ENCODE data around the gene GABPB2.
A peak's percentile ranks its signal among the peaks of the same experiment; 100 is the strongest.
"Not testable (repeated sequence)": the region's sequence is repeated elsewhere in the genome, so short reads cannot be mapped to it uniquely, and the experiment has no call there.

Gene GABPB2

DNA sequence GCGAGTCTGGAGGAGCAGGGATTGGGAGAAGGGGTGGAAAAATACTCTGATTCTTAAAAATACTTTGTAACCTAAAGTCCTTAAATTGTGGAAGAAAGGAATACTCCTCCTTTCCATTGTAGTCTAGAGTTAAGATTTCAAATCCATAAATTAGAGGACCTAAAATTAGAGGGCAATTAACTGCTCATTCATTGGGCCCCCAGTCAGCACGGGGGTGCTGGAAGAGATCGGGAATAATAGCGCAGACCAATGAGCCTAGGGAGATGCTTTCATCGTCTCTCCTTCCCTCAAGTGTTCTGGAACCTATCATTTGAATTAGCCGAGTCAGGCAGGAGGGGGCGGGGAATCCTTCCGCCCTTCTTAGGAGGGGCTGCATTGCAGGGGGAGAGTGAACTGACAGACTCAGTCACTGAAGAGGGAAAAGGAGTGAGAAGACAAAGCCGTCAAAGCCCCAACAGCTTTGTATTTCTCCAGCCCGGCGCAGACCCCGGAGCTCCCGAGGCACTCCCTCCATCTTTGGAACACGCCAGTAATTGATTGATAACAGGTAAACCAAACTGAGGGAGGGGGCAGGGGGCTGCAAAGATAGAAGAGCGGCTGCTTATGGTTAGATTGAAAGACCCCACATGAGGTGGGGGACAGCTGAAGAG, 10.4 kb upstream of the GABPB2 start, which contains the start of gene MLLT11:
Gene MLLT11, plus strand, starts transcription at position 391 of the 650 bp plus-strand sequence. CDS start 6,828 bp downstream, outside the sequence.
- peak; percentile 85 for DNase-seq

DNA sequence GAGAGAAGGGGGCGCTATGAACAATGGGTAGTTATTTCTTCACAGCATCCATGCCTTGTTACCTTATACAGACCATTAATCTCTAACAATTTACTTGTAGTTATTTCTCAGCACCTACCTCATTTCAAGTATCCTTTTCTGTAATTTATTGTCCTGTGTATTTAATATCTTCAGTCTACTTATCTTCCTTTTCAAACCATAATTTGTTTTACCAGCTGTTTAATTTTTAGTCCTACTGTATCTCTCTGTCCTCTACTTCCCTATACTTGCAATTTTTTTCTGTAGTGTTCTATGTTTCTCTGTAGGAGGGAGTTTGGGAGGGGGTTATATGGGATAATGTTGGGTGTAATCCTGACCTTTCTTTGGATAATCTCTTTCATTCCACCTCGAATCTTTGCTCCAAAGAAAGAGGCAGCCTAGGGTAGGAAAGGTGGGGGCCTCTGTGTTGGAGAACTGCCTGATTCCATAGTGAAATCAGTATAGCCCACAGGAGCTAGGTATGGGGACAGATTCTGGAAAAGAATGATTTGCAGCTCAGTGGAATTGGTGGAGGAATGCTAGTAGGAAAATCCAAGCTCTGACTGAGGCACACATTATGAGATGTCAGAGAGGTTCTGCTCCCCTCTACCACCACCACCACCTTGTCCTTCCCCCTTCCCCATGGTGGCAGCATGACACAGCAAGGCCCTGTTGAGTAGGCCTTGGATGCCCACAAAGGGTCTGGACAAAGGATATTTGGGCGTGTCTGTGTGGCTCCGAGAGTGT, 9.7 kb upstream of the GABPB2 start:
- peak; percentile 39 for DNase-seq

DNA sequence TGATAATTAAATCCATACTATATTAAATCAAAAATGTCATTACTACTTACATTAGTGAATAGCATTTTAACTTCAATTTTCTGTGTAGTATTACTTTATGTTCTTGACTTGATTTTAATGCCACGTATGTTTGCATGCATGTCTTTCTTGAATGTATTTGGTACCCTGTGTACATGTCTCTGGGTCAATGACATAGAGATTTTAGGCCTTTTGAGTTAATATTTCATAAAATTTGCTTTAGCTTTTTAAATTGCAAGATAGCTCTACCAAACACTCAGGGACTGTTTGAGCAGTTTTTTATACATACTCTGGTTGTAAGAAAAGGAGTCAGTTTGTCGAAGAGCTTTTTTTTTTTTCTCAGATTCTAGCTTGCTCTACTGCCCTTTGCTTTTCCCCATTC, 8.9 kb upstream of the GABPB2 start:
- no peak for DNase-seq

DNA sequence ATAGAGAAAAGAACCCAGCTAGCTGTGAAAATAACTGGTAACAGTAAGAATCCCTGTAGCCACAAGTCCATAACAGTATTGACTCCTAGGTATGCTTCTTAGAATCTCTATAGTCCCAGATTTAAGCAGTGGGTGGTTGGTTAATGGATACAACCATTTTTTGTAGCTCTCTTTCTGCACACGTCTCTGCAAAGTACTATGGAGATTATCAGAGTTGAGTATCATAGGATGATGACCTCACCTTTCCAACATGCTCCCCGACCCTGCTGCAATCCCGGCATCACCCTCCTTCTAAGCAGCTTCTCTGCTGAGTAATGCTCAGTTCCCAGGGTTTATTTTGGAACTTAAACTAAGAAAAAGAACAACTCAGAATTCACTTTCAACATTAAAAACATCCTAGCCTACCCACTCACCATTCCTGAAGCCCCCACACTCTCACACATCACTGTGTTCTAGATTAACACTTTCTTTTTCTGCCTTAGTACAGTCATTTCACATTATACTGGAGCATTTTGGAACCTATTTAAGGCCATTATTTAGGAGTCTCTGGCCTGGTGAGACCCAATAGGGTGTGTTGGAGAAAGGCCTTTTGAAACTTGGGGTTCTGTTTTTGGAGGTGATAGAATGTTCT, 7.7 kb upstream of the GABPB2 start:
- DNase-seq, result peak; percentile 89

DNA sequence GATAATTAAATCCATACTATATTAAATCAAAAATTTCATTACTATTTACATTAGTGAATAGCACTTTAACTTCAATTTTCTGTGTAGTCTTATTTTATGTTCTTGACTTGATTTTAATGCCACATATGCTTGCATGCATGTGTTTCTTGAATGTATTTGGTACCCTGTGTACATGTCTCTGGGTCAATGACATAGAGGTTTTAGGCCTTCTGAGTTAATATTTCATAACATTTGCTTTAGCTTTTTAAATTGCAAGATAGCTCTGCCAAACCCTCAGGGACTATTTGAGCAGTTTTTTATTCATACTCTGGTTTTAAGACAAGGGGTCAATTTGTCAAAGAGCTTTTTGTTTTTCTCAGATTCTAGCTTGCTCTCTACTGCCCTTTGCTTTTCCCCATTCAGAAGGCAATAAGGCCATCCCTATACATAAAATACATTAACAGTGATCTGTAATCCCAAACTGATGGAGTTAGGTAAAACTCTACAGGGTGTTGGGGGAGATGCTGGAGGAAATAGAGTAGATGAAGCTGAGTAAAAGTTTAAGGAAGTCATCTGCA, 5.4 kb upstream of the GABPB2 start:
- no peak for DNase-seq

DNA sequence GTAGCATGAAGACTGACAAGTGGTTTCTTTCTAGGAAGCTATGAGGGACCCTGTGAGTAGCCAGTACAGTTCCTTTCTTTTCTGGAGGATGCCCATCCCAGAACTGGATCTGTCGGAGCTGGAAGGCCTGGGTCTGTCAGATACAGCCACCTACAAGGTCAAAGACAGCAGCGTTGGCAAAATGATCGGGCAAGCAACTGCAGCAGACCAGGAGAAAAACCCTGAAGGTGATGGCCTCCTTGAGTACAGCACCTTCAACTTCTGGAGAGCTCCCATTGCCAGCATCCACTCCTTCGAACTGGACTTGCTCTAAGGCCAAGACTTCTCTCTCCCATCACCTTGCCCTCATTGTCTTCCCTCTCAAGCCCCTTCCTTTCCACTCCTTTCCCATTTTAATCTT, 3.4 kb upstream of the GABPB2 start:
- DNase-seq, result no peak

DNA sequence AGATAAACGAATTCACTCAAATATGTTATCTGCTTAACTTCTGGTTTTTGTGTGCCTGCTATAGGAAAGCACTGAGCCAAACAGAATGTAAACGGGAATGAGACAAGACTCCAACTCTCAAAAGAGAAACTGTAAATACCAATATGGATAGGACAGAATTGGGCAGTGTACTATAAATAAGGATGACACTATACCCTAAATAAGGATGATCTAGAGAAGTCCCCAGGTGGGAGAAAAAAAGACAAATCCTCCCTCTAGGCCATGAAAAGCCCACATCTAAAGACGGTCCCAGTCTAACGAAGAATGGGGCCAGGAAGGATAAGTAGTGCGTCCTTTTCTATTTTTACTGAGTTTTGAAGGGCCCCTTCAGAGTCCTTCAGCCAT, 1.5 kb upstream of the GABPB2 start:
- DNase-seq, result no peak

DNA sequence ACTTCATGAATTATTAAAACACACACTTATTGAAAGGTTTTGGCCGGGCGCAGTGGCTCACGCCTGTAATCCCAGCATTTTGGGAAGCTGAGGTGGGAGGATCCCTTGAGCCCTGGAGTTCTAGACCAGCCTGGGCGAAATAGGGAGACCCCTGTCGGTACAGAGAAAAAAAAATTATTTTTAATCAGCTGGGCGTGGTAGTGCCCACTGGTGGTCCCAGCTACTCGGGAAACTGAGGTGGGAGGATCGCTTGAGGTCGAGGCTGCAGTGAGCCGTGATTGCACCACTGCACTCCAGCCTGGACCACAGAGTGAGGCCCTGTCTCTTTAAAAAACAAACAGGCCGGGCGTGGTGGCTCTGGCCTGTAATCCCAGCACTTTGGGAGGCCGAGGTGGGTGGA, 1.7 kb downstream of the GABPB2 start:
- no peak for DNase-seq

DNA sequence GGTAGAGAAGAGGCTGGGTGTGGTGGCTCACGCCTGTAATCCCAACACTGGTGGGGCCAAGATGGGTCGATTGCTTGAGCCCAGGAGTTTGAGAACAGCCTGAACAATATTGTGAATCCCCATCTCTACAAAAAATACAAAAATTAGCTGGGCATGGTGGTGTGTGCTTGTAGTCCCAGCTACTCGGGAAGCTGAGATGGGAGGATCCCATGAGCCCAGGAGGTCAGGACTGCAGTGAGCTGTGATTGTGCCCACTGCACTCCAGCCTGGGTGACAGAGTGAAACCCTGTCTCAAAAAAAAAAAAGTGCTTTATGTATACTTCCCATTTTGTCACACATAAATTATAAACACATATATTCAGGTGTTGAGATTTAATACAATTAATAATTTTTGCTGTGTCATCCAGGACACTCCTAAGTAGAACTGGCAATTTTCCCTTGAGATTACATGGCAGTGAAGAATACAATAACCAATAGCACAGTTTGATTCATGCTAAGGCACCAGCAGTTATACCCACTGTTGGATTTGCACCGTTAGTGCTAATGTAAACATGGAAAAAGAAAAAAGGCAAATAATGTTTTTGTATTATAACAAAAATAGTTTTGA, 15.5 kb downstream of the GABPB2 start:
- no peak for DNase-seq

DNA sequence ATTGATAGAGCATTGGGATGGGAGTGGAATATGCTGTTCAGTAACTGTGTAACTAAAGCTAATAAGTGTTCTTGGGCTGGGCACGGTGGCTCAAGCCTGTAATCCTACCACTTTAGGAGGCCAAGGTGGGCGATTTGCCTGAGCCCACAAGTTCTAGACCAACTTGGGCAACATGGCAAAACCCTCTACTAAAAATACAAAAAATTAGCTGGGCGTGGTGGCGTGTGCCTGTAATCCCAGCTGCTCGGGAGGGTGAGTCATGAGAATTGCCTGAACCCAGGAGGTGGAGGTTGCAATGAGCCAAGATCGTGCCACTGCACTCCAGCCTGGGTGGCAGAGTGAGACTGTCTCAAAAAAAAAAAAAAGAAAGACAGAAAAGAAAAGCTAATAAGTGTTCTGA, 26.9 kb downstream of the GABPB2 start:
- DNase-seq, result not testable (repeated sequence)

DNA sequence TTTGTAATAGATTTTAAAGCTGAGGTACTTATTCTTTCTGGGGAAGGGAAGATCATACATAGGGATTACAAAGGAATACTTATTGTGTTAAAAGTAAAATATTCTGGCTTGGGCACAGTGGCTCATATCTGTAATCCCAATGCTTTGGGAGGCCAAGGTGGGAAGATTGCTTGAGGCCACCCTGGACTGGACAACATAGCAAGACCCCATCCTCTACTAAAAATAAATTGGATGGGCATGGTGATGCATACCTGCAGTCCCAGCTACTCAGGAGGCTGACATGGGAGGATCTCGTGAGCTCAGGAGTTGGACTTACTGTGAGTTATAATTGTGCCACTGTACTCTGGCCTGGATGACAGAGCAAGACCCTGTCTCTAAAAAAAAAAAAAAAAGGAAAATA, 27.6 kb downstream of the GABPB2 start:
- DNase-seq, result no peak

DNA sequence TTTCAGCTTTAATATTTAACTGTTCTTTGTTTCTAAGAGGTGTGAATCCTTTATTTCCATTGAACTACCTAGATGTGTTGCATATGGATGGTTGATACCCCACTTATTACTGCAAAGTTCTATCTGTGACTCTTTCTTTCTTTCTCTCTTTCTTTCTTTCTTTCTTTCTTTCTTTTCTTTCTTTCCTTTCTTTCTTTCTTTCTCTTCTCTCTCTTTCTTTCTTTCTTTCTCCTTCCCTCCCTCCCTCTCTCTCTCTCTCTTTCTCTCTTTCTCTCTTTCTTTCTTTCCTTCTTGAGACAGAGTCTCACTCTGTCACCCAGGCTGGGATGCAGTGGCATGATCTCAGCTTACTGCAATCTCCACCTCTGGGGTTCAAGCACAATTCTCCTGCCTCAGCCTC, 34.1 kb downstream of the GABPB2 start:
- no peak for DNase-seq

DNA sequence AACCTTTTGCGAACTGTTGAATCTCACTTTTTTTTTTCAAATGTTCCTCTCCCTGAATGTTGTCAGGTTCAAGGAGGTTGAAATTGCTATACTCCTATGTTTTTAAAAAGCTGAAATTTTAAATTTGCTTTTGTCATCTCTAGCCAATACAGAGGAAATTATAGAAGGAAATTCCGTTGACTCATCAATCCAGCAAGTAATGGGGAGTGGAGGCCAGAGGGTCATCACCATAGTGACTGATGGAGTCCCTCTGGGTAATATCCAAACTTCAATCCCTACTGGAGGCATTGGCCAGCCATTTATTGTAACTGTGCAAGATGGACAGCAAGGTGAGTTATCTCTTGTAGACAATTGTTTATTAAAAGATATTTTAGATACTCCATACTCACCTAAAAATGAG, 36.3 kb downstream of the GABPB2 start:
- DNase-seq, result peak; percentile 43

DNA sequence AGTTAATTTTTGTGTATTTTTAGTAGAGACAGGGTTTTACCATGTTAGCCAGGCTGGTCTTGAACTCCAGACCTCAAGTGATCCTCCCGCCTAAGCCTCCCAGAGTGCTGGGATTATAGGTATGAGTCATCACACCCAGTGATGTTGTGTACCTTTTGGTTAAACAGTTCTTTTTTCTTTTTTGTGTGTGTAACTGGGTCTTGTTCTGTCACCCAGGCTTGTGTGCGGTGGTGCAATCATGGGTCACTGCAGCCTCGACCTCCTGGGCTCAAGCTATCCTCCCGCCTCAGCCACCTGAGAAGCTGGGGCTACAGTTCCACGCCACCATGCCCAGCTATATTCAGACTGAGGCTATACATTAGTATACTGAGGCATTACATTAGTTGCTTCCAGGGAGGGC, 37.8 kb downstream of the GABPB2 start:
- DNase-seq, result no peak

DNA sequence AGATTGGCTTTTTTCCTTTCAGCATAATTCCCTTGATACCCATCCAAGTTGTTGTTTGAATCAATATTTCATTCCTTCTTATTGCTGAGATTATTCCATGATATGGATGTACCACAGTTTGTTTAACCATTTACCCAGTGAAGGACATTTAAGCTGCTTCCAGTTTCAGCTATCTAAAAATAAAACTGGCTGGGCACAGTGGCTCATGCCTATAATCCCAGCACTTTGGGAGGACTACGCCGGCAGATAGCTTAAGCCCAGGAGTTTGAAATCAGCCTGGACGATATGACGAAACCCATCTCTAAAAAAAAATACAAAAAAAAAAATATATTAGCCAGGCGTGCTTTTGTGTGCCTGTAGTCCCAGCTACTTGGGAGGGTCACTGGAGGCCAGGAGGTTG, 43.3 kb downstream of the GABPB2 start:
- DNase-seq, result no peak

DNA sequence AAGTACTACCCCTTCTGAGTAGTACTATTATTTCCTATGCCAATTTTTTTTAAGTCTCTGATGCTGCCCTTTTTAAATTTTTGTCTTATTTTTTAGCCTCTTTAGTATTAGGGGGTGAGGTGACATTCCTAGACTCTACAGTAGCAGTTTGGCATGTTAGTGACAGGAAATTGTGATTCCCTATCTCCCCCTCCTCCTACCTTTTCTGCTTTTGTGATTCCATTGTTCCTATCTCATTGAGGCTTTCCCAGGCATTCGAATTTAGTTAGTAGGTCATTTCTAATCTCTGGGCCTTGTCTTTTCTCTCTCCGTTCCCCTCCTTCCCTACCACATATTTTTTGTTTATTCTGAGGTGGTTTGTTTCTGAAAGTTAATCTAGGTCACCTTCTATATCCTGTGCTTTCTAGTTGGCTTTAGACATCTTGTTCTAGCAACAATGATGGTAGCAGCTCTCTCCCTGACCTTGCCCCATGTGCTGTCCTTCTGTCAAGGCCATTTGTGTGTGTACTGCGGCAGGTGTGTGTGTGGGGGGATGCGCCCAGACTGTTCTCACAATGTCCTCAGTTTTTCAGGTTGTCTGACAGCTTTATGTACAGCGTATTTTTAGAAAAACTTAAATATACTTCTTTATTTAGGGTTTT, 54.3 kb downstream of the GABPB2 start:
- no peak for DNase-seq

DNA sequence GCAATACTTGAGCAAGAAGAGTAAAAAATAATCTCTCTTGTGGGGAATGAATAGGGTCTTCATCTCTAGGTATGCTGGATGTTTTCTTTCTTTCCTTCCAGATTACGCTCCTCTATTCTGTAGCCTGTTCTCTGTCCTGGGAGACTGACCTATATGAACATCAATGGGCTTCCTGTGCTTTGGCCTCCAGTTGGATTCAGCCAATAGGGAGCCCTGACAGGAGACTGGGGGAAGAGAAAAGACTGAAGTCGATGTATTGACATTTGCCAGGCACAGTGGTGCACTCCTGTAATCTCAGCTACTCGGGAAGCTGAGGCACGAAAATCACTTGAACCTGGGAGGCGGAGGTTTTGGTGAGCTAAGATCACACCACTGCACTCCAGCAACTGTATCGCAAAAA, 58.2 kb downstream of the GABPB2 start:
- DNase-seq, result no peak

DNA sequence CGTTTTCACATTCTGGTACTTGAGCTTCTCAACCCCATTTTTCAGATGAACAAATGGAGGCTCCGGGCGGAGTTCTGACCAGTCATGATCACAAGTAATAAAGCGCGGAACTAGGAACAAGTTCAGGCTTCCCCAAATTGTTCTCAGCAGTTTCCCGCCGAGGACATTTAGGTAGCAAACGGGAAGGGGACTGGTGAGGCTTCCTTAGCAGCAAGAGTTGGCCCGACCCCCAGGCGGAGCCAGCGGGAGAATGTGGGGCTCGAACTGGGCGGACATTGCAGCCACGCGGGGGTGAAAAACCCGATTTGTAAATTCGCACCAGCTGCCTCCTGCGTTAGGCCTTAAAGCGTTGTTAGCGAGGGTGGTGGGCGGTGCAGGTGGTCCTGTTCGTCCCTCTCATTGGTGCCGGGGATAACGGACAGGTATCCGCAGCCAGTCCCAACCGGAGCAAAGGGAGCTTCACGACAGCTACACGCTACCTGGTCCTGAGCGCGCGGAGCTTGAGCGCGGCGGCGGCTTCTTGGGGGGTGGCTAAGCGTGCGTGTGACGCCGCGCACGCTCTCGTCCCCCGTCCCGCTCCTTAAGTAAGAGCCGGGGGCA, 60.5 kb downstream of the GABPB2 start:
- DNase-seq, result peak; percentile 93

DNA sequence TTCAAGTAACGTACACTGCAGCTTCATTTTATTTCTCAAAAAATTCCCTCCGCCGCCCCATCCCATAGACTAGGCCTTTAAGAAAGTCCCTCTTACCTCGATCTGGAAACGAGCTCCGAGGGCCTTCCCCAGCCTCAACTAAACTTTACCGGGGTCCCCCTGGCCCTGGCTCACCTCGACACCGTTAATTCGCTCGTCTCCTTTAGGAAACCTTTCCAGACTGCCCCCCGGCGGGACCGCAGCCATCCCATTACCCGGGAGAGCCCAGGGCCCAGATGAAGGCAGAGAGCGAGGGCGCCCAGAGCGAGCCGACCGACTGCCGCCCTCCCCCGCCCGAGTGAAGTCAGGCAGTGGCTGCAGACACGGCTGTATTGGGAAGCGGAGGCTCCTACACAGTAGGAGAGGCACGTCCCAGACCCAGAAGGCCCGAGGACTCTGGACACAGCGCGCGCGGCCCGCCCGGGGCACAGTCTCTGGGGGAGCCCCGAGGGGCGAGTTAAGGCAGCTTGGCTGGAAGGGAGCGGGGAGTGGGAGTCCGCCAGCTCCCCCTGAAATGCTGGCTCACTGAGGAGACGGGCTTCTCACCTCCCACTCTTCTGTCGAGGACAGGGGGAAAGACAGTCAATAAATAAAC, 61.3 kb downstream of the GABPB2 start:
- peak; percentile 19 for DNase-seq

DNA sequence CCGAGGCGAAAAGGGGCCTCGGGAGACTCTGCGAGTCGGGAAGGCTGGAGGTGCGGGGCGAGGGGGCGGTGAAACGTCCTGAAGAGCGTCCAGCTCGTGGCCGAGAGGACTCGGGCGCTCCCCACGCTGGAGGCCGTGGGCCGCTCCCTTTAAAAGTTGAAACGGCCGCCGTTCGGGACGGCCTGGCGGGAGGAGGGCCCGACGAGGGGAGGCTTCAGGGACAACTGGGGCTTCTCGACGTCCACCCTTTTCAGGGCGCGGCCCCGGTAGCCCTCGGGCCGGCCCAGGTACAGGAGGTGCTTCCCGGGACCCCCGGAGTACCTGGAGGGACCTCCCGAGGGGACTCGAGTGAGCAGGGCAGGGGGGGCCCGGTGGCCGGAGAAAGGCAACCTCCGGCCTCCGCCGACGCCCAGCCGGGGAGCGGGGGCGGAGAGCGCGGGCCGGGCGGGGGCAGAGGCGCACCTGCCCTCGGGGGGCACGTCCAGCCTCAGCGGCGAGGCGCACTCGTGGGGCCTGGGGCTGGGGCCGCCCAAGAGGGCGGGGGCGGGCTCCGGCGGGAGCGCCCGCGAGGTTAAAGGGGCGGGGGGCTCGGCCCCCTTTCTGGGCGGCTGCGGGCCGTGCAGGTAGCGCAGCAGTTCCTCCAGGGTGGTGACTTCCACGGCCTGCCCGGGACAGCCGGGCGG, 61.9 kb downstream of the GABPB2 start:
- DNase-seq, result no peak

Data from fibroblast of skin of right biceps (primary cell).